ENCODE measurements around the gene ZNF519. TPM values are rescaled to one million over a fixed set of nuclear protein-coding genes. Genes with fewer than 3 reads are reported as not detected.

Gene ZNF519
- total RNA-seq, 2 donors from 2014 or later: 2.6 to 4.7 TPM

GRCh38 chr18:14104906-14105748 is 27.1 kb downstream of the ZNF519 start:
- intact Hi-C loops (cut with DNase I, micrococcal nuclease): no loop called here
- DNase-seq: no peak
- no peak for ATAC-seq

DNA sequence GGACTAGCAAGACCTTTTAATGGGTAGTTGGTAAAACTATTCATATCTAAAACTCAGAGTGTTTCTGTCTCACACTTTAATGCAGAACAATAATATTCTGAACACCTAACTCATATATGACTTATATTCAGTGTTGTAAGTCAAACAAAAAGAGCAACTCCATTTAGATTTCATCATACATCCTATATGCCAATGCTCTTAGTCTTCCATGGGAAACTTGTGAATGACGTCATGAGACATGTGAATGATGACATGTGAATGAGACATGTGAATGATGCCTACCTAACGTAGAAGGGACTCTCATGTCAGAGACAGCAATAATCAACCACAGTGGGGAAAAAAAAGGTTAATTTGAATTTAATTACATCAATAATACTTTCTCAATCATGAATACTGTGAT is 28.0 kb downstream of the ZNF519 start:
- no peak for DNase-seq
- no peak for ATAC-seq
- intact Hi-C loops (cut with DNase I, micrococcal nuclease): no loop called here

- intact Hi-C loops (cut with DNase I, micrococcal nuclease): no loop called here
- DNase-seq: no peak
- ATAC-seq: no peak
Observed at GRCh38 chr18:14100503-14101286, 31.5 kb downstream of the ZNF519 start.

- intact Hi-C loops (cut with DNase I, micrococcal nuclease): no loop called here
- ATAC-seq (no peak), DNase-seq (no peak)
Observed at GRCh38 chr18:14098428-14098827, 33.8 kb downstream of the ZNF519 start.

DNA sequence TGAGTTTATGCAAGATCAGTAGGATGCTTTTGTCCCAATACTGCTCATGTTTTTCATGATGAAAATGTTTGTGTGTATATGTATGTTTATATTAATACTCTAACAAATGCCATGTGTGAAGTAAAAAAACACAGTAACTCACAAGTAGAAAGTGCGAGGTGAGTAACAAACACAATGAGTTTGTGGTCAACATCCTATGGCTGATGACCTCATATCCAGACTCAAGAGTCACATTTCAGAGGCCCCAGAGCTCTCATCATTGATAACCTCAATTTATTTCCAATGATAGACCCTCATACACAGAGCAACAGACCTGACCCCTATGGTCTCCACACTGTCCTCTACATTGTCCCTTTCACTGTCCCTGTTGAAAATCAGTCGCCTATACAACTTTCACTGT is 34.5 kb downstream of the ZNF519 start:
- ATAC-seq (no peak), DNase-seq (no peak)
- intact Hi-C loops (cut with DNase I, micrococcal nuclease): no loop called here

- no peak for ATAC-seq
- no peak for DNase-seq
- intact Hi-C loops (cut with DNase I, micrococcal nuclease): no loop called here
Observed at GRCh38 chr18:14093307-14093915, 38.8 kb downstream of the ZNF519 start.

GRCh38 chr18:14092625-14093306 is 39.5 kb downstream of the ZNF519 start:
- no peak for DNase-seq
- no peak for ATAC-seq
- intact Hi-C loops (cut with DNase I, micrococcal nuclease): no loop called here

DNA sequence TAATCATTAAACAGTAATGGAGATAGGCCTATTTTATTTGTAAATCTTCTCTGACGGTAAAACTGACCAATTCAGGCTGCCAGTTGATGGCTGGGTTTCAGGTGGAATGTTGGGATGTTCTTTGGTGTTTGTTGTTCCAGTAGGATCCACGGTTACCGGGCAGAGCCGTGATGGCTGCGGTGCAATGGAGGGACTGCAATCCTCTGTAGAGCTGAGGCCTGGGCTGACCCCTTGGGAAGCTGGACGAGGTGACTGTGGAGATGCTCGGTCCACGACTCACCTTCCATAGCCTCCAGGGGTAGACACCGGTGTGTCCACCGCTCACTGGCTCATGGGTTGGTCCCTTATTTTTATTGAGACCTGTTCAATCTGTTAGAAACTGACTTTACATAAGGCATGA is 42.5 kb downstream of the ZNF519 start:
- intact Hi-C loops (cut with DNase I, micrococcal nuclease): loop anchor here in 1 of 2 donors (10.0 kb wide), 1 partner anchor 265 kb away; the partner anchor contains the start of gene MC5R
- no peak for DNase-seq
- no peak for ATAC-seq

GRCh38 chr18:14089191-14089590 is 43.0 kb downstream of the ZNF519 start:
- no peak for DNase-seq
- no peak for ATAC-seq
- intact Hi-C loops (cut with DNase I, micrococcal nuclease): loop anchor here in 1 of 2 donors (10.0 kb wide), 1 partner anchor 264 kb away; the partner anchor contains the start of gene MC5R

DNA sequence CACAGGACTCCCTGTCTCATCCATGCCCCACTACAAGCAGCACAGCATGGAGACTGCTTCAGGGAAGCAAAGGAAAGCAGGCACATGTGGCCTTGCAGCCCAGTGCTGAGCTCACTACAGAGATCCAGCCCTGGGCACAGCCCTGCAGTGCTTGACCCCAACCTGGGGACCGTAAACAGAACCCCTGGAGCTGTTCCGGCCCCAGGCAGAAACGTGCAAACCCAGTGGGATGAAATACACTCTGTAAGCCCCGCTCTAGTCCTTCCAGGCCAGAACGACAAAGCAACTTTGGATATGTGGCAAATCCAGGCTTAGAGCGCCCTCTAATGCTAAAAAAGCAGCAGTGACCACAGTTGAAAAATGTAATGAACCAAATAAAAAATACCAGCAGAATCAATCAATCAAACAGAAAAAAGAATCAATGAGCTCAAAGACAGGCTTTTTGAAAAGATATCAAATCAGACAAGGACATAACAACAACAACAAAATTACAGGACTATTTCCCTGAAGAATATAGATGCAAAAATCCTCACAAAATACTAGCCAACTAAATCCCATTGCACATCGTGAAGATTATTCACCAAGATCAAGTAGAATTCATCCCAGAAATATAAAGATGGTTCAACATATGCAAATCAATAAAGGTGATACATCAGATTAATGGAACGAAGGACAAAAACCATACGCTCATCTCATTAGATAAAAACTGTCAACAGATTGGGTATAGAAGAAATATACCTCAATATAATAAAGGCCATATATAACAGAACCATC is 45.6 kb downstream of the ZNF519 start:
- ATAC-seq: peak; percentile 81
- no peak for DNase-seq
- intact Hi-C loops (cut with DNase I, micrococcal nuclease): loop anchor here in 1 of 2 donors (10.0 kb wide), 1 partner anchor 262 kb away; the partner anchor contains the start of gene MC5R

GRCh38 chr18:14085770-14086457 is 46.3 kb downstream of the ZNF519 start:
- intact Hi-C loops (cut with DNase I, micrococcal nuclease): loop anchor here in 1 of 2 donors (10.0 kb wide), 1 partner anchor 261 kb away; the partner anchor contains the start of gene MC5R
- ATAC-seq: peak; percentile 16
- DNase-seq: no peak

- DNase-seq: no peak
- ATAC-seq: no peak
- intact Hi-C loops (cut with DNase I, micrococcal nuclease): no loop called here
Observed at GRCh38 chr18:14075196-14075595, 57.0 kb downstream of the ZNF519 start.

GRCh38 chr18:14074187-14074586 is 58.0 kb downstream of the ZNF519 start:
- intact Hi-C loops (cut with DNase I, micrococcal nuclease): no loop called here
- no peak for ATAC-seq
- no peak for DNase-seq

GRCh38 chr18:14053661-14054060 is 78.6 kb downstream of the ZNF519 start:
- ATAC-seq (no peak), DNase-seq (no peak)

More at GRCh38 chr18:14053661-14054060, 78.6 kb downstream of the ZNF519 start:
- intact Hi-C loops (cut with DNase I, micrococcal nuclease): no loop called here

Measured in left colon (tissue), 2 donors.